GM12878 (cell line): ENCODE measurements around the gene PABPC1L. TPM values are rescaled to one million over a fixed set of nuclear protein-coding genes. Genes with fewer than 3 reads are reported as not detected.

Source experiments
- ASH2L ChIP-seq: fragments of 300-600, 200-600 bp; sonication (generic); IDR thresholded peaks from 2 replicates; pipeline ENCODE4 v1.6.1; 2017; ENCODE audit warnings: low read depth, mild to moderate bottlenecking, borderline replicate concordance
- BMI1 ChIP-seq: fragments of 450-650 bp; IDR thresholded peaks from 2 replicates; pipeline ENCODE4 v1.6.1; 2016; ENCODE audit warnings: mild to moderate bottlenecking, moderate library complexity, borderline replicate concordance
- EED ChIP-seq: sonication (generic); IDR thresholded peaks from 2 replicates; pipeline ENCODE4 v1.6.1; 2016; ENCODE audit warnings: antibody characterized with exemption, low read depth
- FOS ChIP-seq: IDR thresholded peaks from 3 replicates; pipeline ENCODE4 v1.6.1; 2011; ENCODE audit warnings: borderline replicate concordance; ENCODE audit not compliant: insufficient read length; ENCODE audit errors: extremely low read depth
- IKZF2 ChIP-seq, 2 experiments: fragments of 450-650 bp; IDR thresholded peaks; 2 replicates each; pipeline ENCODE4 v1.6.1; 2017; ENCODE audit warnings: mild to moderate bottlenecking in 2 of 2, moderate library complexity in 2 of 2
- JUND ChIP-seq: IDR thresholded peaks from 2 replicates; pipeline ENCODE4 v1.6.1; 2012; ENCODE audit warnings: low read depth, mild to moderate bottlenecking, low read length, improper control_type of control experiment, moderate library complexity
- LARP7 ChIP-seq: fragments of 450-650 bp; IDR thresholded peaks from 2 replicates; pipeline ENCODE4 v1.6.1; 2017; ENCODE audit warnings: mild to moderate bottlenecking
- MEF2B ChIP-seq: fragments of 450-650 bp; IDR thresholded peaks from 2 replicates; pipeline ENCODE4 v1.6.1; 2018; ENCODE audit warnings: mild to moderate bottlenecking, moderate library complexity; ENCODE audit not compliant: partially characterized antibody, poor library complexity, severe bottlenecking
- POLR2A ChIP-seq: IDR thresholded peaks from 2 replicates; pipeline ENCODE4 v1.6.1; 2011; ENCODE audit warnings: low read depth, mild to moderate bottlenecking, low read length
- SUPT20H ChIP-seq: IDR thresholded peaks from 2 replicates; pipeline ENCODE4 v1.6.1; 2011; ENCODE audit warnings: low read depth, mild to moderate bottlenecking, low read length, moderate library complexity, borderline replicate concordance; ENCODE audit not compliant: control insufficient read depth
- TCF3 ChIP-seq: IDR thresholded peaks from 2 replicates; pipeline ENCODE4 v1.6.1; 2012; ENCODE audit warnings: low read depth, mild to moderate bottlenecking, low read length, borderline replicate concordance; ENCODE audit not compliant: insufficient read depth
- ZNF207 ChIP-seq: fragments of 450-650 bp; IDR thresholded peaks from 2 replicates; pipeline ENCODE4 v1.6.1; 2014; ENCODE audit warnings: antibody characterized with exemption, mild to moderate bottlenecking, borderline replicate concordance
- ZNF274 ChIP-seq: IDR thresholded peaks from one replicate; pipeline ENCODE4 v1.8.0; 2011; ENCODE audit not compliant: insufficient read length, insufficient read depth
- polyA plus RNA-seq, 11 experiments: library from polyadenylated mRNA; depleted of rRNA in 4 of 11; unstranded in 6 of 11; stranded (reverse) in 5 of 11; fragments of >200 nt; fragmentation: Nextera tagmentation in 4 of 11; fragmentation: Illumina TruSeq in 1 of 11; extraction: Ambion mirVana in 4 of 11; extraction: Trizol in 1 of 11; gene quantifications; 1 replicate in 1 of 11; 2 replicates in 10 of 11; pipeline versions ENCODE4 v1.2.1 to v1.2.3, GENCODE V29; 2011 to 2016; ENCODE audit warnings: inconsistent platforms in 2 of 11, missing spikeins in 2 of 11, low read depth in 1 of 11
- total RNA-seq, 4 experiments: library from RNA; depleted of rRNA in 3 of 4; stranded (reverse); fragments of >200 nt in 3 of 4; fragmentation: Illumina TruSeq in 1 of 4; extraction: Trizol in 1 of 4; gene quantifications; 2 replicates each; pipeline versions ENCODE4 v1.2.1 to v1.2.3, GENCODE V29; 2013 to 2021
- TF ChIP-seq, protein P1 (sequence below): fragments of 150-350 bp; IDR thresholded peaks from 2 replicates; pipeline ENCODE4 v1.6.1; 2016; ENCODE audit warnings: low read depth, low read length
- TF ChIP-seq, protein P2 (sequence below): IDR thresholded peaks from 2 replicates; pipeline ENCODE4 v1.6.1; 2011; ENCODE audit warnings: borderline replicate concordance, low read depth, mild to moderate bottlenecking, moderate library complexity, mixed read lengths, low read length; ENCODE audit not compliant: insufficient read depth; ENCODE audit errors: extremely low read length
- TF ChIP-seq, protein P3 (sequence below): fragments of 450-650 bp; IDR thresholded peaks from 2 replicates; pipeline ENCODE4 v1.6.1; 2018; ENCODE audit warnings: mild to moderate bottlenecking, low read depth, moderate library complexity; ENCODE audit not compliant: partially characterized antibody
- TF ChIP-seq, protein P4 (sequence below): fragments of 450-650 bp; formaldehyde crosslinking; IDR thresholded peaks from 2 replicates; pipeline ENCODE4 v1.5.0; 2022; ENCODE audit warnings: mild to moderate bottlenecking, missing genetic modification characterization

The PABPC1L gene
- total and polyA plus RNA-seq, 10 of the 15 experiments (the other 5 are each of a cell fraction or from before 2014, with no cell fraction given): 6.1 to 66.8 (median 11.9) TPM

DNA sequence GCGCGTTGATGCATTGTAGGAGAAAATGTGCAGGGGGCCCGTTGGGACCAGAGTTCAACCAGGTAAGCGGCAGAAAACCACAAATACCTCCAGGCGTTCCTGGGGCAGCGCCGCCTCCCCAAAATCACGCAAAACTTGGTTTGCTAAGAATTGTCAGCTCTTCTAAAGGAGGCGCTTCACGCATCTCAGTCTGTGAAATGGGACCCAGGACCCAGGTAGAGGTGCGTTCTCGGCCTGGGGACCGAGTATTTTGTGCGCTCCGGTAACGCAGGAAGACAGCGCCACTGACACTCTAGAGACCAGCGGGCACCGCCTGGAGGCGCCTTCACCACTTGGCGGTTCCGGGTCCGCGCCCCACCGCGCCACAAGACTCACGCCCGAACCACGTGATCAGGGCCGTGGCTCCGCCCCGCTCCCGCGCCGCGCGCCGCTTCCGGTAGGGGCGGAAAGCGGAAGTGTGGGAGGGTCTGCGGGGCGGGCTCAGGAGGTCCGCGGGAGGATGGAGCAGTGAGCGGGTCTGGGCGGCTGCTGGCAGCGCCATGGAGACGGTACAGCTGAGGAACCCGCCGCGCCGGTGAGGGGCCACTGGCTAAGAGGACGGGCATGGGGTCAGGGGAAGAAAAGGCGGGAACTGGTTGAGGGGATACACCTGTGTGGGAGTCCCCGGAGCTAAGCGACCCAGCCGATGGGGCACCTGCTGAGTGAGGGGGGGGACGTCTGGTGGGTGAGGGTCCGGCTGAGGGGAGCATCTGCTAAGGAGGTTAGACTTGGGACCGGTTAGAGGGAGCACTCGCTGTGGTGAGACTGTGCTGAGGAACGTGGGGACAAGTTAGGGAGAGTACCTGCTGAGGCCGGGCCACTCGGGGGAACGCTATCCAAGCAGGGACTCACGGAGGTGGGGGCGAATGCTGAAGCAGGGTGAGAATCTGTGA is 56.4 kb downstream of the PABPC1L start, which contains the start of gene STK4 (continued):
- peak; percentile 55; the same call in 1 of the 2 replicates for TF ChIP-seq TCF3
- peak; percentile 95 for TF ChIP-seq POLR2A
- TF ChIP-seq, protein P1, sequence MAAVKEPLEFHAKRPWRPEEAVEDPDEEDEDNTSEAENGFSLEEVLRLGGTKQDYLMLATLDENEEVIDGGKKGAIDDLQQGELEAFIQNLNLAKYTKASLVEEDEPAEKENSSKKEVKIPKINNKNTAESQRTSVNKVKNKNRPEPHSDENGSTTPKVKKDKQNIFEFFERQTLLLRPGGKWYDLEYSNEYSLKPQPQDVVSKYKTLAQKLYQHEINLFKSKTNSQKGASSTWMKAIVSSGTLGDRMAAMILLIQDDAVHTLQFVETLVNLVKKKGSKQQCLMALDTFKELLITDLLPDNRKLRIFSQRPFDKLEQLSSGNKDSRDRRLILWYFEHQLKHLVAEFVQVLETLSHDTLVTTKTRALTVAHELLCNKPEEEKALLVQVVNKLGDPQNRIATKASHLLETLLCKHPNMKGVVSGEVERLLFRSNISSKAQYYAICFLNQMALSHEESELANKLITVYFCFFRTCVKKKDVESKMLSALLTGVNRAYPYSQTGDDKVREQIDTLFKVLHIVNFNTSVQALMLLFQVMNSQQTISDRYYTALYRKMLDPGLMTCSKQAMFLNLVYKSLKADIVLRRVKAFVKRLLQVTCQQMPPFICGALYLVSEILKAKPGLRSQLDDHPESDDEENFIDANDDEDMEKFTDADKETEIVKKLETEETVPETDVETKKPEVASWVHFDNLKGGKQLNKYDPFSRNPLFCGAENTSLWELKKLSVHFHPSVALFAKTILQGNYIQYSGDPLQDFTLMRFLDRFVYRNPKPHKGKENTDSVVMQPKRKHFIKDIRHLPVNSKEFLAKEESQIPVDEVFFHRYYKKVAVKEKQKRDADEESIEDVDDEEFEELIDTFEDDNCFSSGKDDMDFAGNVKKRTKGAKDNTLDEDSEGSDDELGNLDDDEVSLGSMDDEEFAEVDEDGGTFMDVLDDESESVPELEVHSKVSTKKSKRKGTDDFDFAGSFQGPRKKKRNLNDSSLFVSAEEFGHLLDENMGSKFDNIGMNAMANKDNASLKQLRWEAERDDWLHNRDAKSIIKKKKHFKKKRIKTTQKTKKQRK: no peak
- no peak for TF ChIP-seq JUND
- TF ChIP-seq, protein P2, sequence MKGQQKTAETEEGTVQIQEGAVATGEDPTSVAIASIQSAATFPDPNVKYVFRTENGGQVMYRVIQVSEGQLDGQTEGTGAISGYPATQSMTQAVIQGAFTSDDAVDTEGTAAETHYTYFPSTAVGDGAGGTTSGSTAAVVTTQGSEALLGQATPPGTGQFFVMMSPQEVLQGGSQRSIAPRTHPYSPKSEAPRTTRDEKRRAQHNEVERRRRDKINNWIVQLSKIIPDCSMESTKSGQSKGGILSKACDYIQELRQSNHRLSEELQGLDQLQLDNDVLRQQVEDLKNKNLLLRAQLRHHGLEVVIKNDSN: peak; percentile 94
- peak; percentile 50 for TF ChIP-seq MEF2B
- no peak for TF ChIP-seq BMI1
- TF ChIP-seq EED: no peak
- TF ChIP-seq IKZF2 (IDR thresholded peaks at IDR 0.05): peak in 1 of 2 experiments; percentile 49; a peak in 2 of 4 replicates
- TF ChIP-seq ZNF274: no peak
- TF ChIP-seq FOS: no peak
- TF ChIP-seq, protein P3, sequence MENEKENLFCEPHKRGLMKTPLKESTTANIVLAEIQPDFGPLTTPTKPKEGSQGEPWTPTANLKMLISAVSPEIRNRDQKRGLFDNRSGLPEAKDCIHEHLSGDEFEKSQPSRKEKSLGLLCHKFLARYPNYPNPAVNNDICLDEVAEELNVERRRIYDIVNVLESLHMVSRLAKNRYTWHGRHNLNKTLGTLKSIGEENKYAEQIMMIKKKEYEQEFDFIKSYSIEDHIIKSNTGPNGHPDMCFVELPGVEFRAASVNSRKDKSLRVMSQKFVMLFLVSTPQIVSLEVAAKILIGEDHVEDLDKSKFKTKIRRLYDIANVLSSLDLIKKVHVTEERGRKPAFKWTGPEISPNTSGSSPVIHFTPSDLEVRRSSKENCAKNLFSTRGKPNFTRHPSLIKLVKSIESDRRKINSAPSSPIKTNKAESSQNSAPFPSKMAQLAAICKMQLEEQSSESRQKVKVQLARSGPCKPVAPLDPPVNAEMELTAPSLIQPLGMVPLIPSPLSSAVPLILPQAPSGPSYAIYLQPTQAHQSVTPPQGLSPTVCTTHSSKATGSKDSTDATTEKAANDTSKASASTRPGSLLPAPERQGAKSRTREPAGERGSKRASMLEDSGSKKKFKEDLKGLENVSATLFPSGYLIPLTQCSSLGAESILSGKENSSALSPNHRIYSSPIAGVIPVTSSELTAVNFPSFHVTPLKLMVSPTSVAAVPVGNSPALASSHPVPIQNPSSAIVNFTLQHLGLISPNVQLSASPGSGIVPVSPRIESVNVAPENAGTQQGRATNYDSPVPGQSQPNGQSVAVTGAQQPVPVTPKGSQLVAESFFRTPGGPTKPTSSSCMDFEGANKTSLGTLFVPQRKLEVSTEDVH: peak; percentile 74
- no peak for TF ChIP-seq ASH2L
- TF ChIP-seq, protein P4, sequence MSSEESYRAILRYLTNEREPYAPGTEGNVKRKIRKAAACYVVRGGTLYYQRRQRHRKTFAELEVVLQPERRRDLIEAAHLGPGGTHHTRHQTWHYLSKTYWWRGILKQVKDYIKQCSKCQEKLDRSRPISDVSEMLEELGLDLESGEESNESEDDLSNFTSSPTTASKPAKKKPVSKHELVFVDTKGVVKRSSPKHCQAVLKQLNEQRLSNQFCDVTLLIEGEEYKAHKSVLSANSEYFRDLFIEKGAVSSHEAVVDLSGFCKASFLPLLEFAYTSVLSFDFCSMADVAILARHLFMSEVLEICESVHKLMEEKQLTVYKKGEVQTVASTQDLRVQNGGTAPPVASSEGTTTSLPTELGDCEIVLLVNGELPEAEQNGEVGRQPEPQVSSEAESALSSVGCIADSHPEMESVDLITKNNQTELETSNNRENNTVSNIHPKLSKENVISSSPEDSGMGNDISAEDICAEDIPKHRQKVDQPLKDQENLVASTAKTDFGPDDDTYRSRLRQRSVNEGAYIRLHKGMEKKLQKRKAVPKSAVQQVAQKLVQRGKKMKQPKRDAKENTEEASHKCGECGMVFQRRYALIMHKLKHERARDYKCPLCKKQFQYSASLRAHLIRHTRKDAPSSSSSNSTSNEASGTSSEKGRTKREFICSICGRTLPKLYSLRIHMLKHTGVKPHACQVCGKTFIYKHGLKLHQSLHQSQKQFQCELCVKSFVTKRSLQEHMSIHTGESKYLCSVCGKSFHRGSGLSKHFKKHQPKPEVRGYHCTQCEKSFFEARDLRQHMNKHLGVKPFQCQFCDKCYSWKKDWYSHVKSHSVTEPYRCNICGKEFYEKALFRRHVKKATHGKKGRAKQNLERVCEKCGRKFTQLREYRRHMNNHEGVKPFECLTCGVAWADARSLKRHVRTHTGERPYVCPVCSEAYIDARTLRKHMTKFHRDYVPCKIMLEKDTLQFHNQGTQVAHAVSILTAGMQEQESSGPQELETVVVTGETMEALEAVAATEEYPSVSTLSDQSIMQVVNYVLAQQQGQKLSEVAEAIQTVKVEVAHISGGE (CRISPR knock-in tag): no peak
- TF ChIP-seq LARP7: 0 out of 2 replicates have a peak, but pooled peaks have one; percentile 13
- TF ChIP-seq ZNF207: 0 out of 2 replicates have a peak, but pooled peaks have one; percentile 22
- no peak for TF ChIP-seq SUPT20H
